Thoracic aorta (tissue), 2 donors: ENCODE data around the gene ACAD10. TPM values are rescaled to one million over a fixed set of nuclear protein-coding genes. Genes with fewer than 3 reads are reported as not detected.

Experiments used
- ATAC-seq: fragments of 150-250 bp; one replicate; pipeline ENCODE4 v1.8.0; 2017; ENCODE audit warnings: low read depth; ENCODE audit not compliant: insufficient number of reproducible peaks, low FRiP score
- DNase-seq: peaks from one replicate; pipeline ENCODE4 v3.0.0-alpha.2; 2020; ENCODE audit warnings: low spot score
- H3K27ac ChIP-seq, 2 donors: fragments of 200-600 bp; sonication (generic); 1 replicate in 1 of 2; 2 replicates in 1 of 2; pipeline ENCODE4 v1.5.1; 2016; ENCODE audit warnings: mild to moderate bottlenecking in 2 of 2, moderate library complexity in 2 of 2
- H3K27me3 ChIP-seq: fragments of 200-600 bp; sonication (generic); replicated peaks from 2 replicates; pipeline ENCODE4 v1.6.0; 2016; ENCODE audit warnings: mild to moderate bottlenecking; ENCODE audit not compliant: insufficient read depth
- H3K36me3 ChIP-seq: fragments of 200-600 bp; sonication (generic); one replicate; pipeline ENCODE4 v1.5.1; 2016
- H3K4me1 ChIP-seq, 2 donors: fragments of 200-600 bp; sonication (generic); 1 replicate in 1 of 2; 2 replicates in 1 of 2; pipeline versions ENCODE4 v1.5.1 to v1.6.0; 2016; ENCODE audit warnings: low read depth in 2 of 2, mild to moderate bottlenecking in 1 of 2; ENCODE audit not compliant: control insufficient read depth in 1 of 2
- H3K4me3 ChIP-seq: fragments of 200-600 bp; sonication (generic); 2 replicates; pipeline ENCODE4 v1.5.1; 2016; ENCODE audit warnings: mild to moderate bottlenecking
- H3K9me3 ChIP-seq: fragments of 200-600 bp; sonication (generic); 2 replicates; pipeline ENCODE4 v1.5.1; 2016
- CTCF ChIP-seq: fragments of 200-600 bp; sonication (generic); IDR thresholded peaks from one replicate; pipeline ENCODE4 v1.5.1; 2019; ENCODE audit warnings: antibody characterized with exemption
- total RNA-seq, 2 donors: library from RNA; depleted of rRNA; stranded (reverse); fragments of >200 nt; gene quantifications; one replicate each; pipeline versions ENCODE4 v1.1.0 to v1.2.3, GENCODE V29; 2016

Gene ACAD10
- total RNA-seq, 2 donors from 2014 or later = 15.8 to 17.6 TPM

GRCh38 chr12:111745211-111745610 is 59.4 kb downstream of the ACAD10 start:
- Histone ChIP-seq H3K27me3 (no peaks in the 10 kb centered on the region), H3K4me1 (peaks cover 6 to 13% of the 10 kb centered on the region in 2 donors), H3K9me3 (no peaks in the 10 kb centered on the region), H3K27ac (no peak overlapping the region), H3K4me3 (no peak overlapping the region), H3K36me3 (peaks cover 28% of the 10 kb centered on the region)
- TF ChIP-seq CTCF = no peak
- ATAC-seq (no peak), DNase-seq (no peak)

GRCh38 chr12:111747333-111747732 is 61.5 kb downstream of the ACAD10 start:
- Histone ChIP-seq H3K27ac (no peak overlapping the region), H3K4me1 (no peaks in the 10 kb centered on the region), H3K4me3 (no peak overlapping the region), H3K9me3 (no peaks in the 10 kb centered on the region), H3K27me3 (no peaks in the 10 kb centered on the region), H3K36me3 (peaks cover 28% of the 10 kb centered on the region)
- TF ChIP-seq CTCF = no peak
- no peak for DNase-seq
- no peak for ATAC-seq

DNA sequence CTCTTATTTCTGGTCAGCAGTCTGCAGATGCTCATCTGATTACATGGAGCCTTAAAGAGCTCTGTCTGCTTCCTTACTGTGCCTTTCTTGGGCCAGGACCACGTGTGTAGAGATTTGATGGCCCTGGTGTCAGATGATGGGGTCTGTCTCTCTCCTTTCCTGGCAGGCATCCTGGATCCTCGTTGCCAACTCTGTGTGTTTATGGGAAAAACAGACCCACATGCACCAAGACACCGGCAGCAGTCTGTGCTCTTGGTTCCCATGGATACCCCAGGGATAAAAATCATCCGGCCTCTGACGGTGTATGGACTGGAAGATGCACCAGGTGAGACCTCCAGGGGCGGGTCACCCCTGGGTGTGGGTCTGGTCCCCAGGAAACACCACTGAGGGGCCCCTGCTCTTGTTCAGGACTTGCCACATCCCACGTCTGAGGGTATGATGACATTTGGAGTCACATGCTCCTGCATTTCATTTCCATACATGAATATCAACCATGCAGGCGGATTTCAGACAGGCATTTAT is 62.4 kb downstream of the ACAD10 start:
- TF ChIP-seq CTCF = no peak

GRCh38 chr12:111748867-111749266 is 63.0 kb downstream of the ACAD10 start:
- H3K4me1 ChIP-seq = peaks cover 0 to 8% of the 10 kb centered on the region in 2 donors
- H3K36me3 ChIP-seq = peaks cover 28% of the 10 kb centered on the region
- no peak for ATAC-seq

More for the DNA sequence above, 62.4 kb downstream of the ACAD10 start:
- ATAC-seq (no peak), DNase-seq (no peak)
- Histone ChIP-seq H3K4me1 (peaks cover 0 to 2% of the 10 kb centered on the region in 2 donors), H3K27me3 (no peaks in the 10 kb centered on the region), H3K9me3 (no peaks in the 10 kb centered on the region), H3K36me3 (peaks cover 28% of the 10 kb centered on the region), H3K4me3 (no peak overlapping the region), H3K27ac (no peak overlapping the region)

DNA sequence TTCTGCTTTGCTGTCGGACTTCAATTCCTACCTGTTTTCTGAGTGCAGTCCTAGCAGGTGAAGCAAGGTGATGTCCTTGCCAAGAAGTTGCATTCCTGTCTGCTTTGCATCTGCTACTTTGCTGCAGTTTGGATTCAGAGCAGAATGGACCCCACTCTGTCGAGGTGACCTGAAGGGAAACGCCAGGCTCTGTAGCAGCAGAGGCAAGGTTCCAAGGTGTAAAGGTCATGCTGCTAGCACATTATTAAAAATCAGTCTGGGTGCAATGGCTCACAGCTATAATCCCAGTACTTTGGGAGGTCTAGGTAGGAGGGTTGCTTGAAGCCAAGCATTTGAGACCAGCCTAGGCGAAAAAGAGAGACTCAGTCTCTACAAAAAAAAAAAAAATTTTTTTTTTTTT is 63.5 kb downstream of the ACAD10 start:
- H3K9me3 ChIP-seq = no peaks in the 10 kb centered on the region
- TF ChIP-seq CTCF = no peak
- peaks cover 26% of the 10 kb centered on the region for H3K36me3 ChIP-seq
- no peak overlapping the region for H3K27ac ChIP-seq
- no peak for DNase-seq
- H3K4me1 ChIP-seq = peaks cover 0 to 9% of the 10 kb centered on the region in 2 donors
- H3K27me3 ChIP-seq = no peaks in the 10 kb centered on the region
- H3K4me3 ChIP-seq = no peak overlapping the region
- no peak for ATAC-seq

More at GRCh38 chr12:111748867-111749266, 63.0 kb downstream of the ACAD10 start:
- Histone ChIP-seq H3K4me3 (no peak overlapping the region), H3K27ac (no peak overlapping the region), H3K27me3 (no peaks in the 10 kb centered on the region), H3K9me3 (no peaks in the 10 kb centered on the region)
- no peak for DNase-seq
- TF ChIP-seq CTCF = no peak
